RWPE2 (cell line): Measurements from ENCODE around the gene ETFBKMT.

Source experiments
- ATAC-seq: fragments of 200-7000 bp; cut with Tn5 transposase; 3 replicates; pipeline ENCODE4 v1.9.1; 2021; ENCODE audit warnings: low read depth
- DNase-seq: peaks from one replicate; pipeline ENCODE4 v3.0.0-alpha.2; 2020; ENCODE audit warnings: low spot score
- H3K27ac ChIP-seq: fragments of 450-650 bp; 2 replicates; pipeline ENCODE4 v1.5.1; 2017; ENCODE audit warnings: mild to moderate bottlenecking; ENCODE audit not compliant: poor library complexity, severe bottlenecking
- H3K27me3 ChIP-seq: fragments of 250-450 bp; sonication (Bioruptor Pico); 2 replicates; pipeline ENCODE4 v1.5.1; 2021; ENCODE audit warnings: mild to moderate bottlenecking, moderate library complexity; ENCODE audit not compliant: insufficient read depth, poor library complexity, severe bottlenecking
- H3K36me3 ChIP-seq: fragments of 250-450 bp; sonication (Bioruptor Pico); 2 replicates; pipeline ENCODE4 v1.5.1; 2020; ENCODE audit warnings: low read depth, mild to moderate bottlenecking, moderate library complexity
- H3K4me1 ChIP-seq: fragments of 250-450 bp; sonication (Bioruptor Pico); 2 replicates; pipeline ENCODE4 v1.5.1; 2021; ENCODE audit warnings: mild to moderate bottlenecking, moderate library complexity; ENCODE audit not compliant: insufficient read depth, poor library complexity, severe bottlenecking
- H3K4me3 ChIP-seq: fragments of 250-450 bp; sonication (Bioruptor Pico); 2 replicates; pipeline ENCODE4 v1.5.1; 2021; ENCODE audit warnings: mild to moderate bottlenecking, moderate library complexity; ENCODE audit not compliant: severe bottlenecking
- H3K9me3 ChIP-seq: fragments of 250-450 bp; sonication (Bioruptor Pico); 2 replicates; pipeline ENCODE4 v1.5.1; 2021; ENCODE audit warnings: mild to moderate bottlenecking, moderate library complexity; ENCODE audit not compliant: severe bottlenecking
- CTCF ChIP-seq: fragments of 450-650 bp; IDR thresholded peaks from one replicate; pipeline ENCODE4 v1.5.1; 2017; ENCODE audit warnings: mild to moderate bottlenecking, moderate library complexity; ENCODE audit not compliant: poor library complexity, severe bottlenecking

The ETFBKMT gene

DNA sequence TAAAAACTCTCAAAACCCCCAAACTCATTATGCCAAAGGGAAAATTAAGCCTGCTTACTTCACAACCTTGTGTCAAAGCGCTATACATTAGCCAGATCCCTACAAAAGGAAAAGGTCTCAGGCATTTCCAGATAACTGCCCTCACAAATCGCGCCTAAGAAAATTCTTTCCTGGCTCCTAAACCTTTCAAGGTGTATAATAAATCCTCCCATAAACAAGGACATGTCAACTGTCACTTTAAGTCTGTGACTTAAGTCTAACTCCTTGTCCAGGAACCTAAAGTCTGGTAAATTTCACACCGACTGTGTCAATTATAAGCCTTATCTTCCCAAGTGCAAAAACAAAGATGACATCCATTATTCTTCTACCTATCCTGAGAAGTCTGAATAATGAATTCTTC lies 4.3 kb upstream of the ETFBKMT start:
- Histone ChIP-seq H3K27ac (no peak overlapping the region), H3K9me3 (no peaks in the 10 kb centered on the region), H3K4me1 (peaks cover 3% of the 10 kb centered on the region), H3K4me3 (no peak overlapping the region), H3K36me3 (no peaks in the 10 kb centered on the region), H3K27me3 (no peaks in the 10 kb centered on the region)
- no peak for DNase-seq
- no peak for TF ChIP-seq CTCF
- no peak for ATAC-seq

DNA sequence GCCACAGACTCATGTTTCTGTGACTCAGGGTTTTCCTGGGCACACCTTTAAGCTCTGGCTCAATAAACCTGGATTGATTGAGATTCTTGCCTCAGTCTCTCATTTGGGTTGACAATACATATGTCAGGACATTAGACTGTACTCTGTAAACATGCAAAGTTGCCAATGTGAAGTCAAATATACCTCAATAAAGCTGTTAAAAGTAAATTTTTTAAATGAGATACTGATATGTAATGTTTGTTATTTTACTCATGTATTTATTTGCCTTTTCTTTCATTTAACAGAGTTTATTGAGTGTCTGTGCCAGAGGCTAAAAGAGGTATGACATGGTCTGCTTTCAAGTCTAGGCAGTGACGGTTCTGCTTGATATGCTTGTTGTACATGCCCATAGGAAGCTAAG lies 3.7 kb upstream of the ETFBKMT start:
- no peak overlapping the region for H3K27ac ChIP-seq
- H3K36me3 ChIP-seq, result no peaks in the 10 kb centered on the region
- no peaks in the 10 kb centered on the region for H3K9me3 ChIP-seq
- ATAC-seq, result no peak
- TF ChIP-seq CTCF, result no peak
- H3K27me3 ChIP-seq, result no peaks in the 10 kb centered on the region
- H3K4me1 ChIP-seq, result peaks cover 3% of the 10 kb centered on the region
- no peak for DNase-seq
- H3K4me3 ChIP-seq, result no peak overlapping the region

DNA sequence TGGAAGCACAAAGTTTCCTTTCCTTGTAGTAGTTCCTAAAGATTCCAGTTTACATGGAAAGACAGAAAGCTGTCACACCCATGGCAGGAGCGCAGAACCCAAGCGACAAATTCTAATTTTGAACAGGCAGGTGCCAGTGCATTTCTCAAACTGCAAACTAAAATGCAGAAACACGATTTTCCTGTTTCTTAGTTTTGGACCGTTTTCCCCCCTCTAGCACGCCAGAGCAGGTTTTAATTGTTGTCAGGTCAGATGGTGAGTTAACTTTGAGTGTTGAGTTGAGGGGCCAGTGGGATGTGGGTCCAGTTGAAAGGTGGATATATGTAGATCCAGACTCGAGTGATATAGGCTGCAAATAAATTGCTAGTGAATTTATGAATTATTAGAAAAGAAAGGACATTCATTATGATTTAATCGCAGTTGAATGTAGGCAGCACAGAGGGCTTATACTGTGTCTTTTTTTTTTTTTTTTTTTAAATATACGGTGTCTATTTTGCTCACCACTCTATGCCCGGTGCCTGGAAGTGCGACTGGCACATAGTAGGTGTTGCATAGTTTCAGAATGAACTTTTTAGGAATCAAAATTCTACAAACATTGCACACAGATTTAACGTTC lies 909 bp upstream of the ETFBKMT start:
- Histone ChIP-seq H3K27me3 (no peaks in the 10 kb centered on the region), H3K4me1 (no peaks in the 10 kb centered on the region), H3K4me3 (peak overlapping the region; percentile 45), H3K27ac (peak overlapping the region; percentile 72), H3K36me3 (no peaks in the 10 kb centered on the region), H3K9me3 (no peaks in the 10 kb centered on the region)
- TF ChIP-seq CTCF, result no peak
- ATAC-seq (no peak), DNase-seq (no peak)

GRCh38 chr12:31662176-31662849 lies 2.8 kb downstream of the ETFBKMT start:
- H3K4me1 ChIP-seq, result no peaks in the 10 kb centered on the region
- no peaks in the 10 kb centered on the region for H3K36me3 ChIP-seq
- H3K27ac ChIP-seq, result no peak overlapping the region
- DNase-seq, result no peak
- TF ChIP-seq CTCF, result no peak
- H3K4me3 ChIP-seq, result no peak overlapping the region
- no peak for ATAC-seq
- no peaks in the 10 kb centered on the region for H3K27me3 ChIP-seq
- no peaks in the 10 kb centered on the region for H3K9me3 ChIP-seq

- no peak for ATAC-seq
- Histone ChIP-seq H3K4me1 (no peaks in the 10 kb centered on the region), H3K27me3 (no peaks in the 10 kb centered on the region), H3K9me3 (no peaks in the 10 kb centered on the region), H3K36me3 (no peaks in the 10 kb centered on the region), H3K4me3 (no peak overlapping the region), H3K27ac (no peak overlapping the region)
- no peak for TF ChIP-seq CTCF
- DNase-seq, result no peak
Measured at GRCh38 chr12:31663576-31663975, 4.1 kb downstream of the ETFBKMT start.
